ENCODE results near the gene DAB2IP. TPM values are rescaled to one million over a fixed set of nuclear protein-coding genes. Genes with fewer than 3 reads are reported as not detected.
A peak's percentile ranks its signal among the peaks of the same experiment; 100 is the strongest.

Gene DAB2IP
- total and polyA plus RNA-seq, 2 experiments from 2014 or later = 8.9 to 42.8 TPM

GRCh38 chr9:121603028-121603427, 48.4 kb upstream of the DAB2IP start:
- Histone ChIP-seq H2AFZ (no peak overlapping the region), H3K4me2 (peak overlapping the region; percentile 62), H3K9me2 (ENCODE audit: insufficient read depth) (no peaks in the 10 kb centered on the region), H3K4me1 (ENCODE audit: insufficient read depth) (peaks cover 19% of the 10 kb centered on the region), H3K4me3 (no peak overlapping the region), H4K20me1 (replicated peaks; ENCODE audit: insufficient read depth) (peaks cover 17% of the 10 kb centered on the region), H3F3A (replicated peaks; ENCODE audit: low read depth) (peaks cover 6% of the 10 kb centered on the region; the same call in 1 of the 2 replicates), H3K27ac (ENCODE audit: low read depth) (no peak overlapping the region), H3K36me3 (ENCODE audit: insufficient read depth) (no peaks in the 10 kb centered on the region), H3K27me3 (ENCODE audit: insufficient read depth) (peaks cover 22% of the 10 kb centered on the region), H3K79me2 (replicated peaks; ENCODE audit: insufficient read depth) (peaks cover 39% of the 10 kb centered on the region)
- no peak overlapping the region for H3K4me3 Mint-ChIP-seq
- TF ChIP-seq ZNF331 (CRISPR knock-in tag; IDR thresholded peaks at IDR 0.05; ENCODE audit: low read depth) (no peak), POLR2AphosphoS5 (IDR thresholded peaks at IDR 0.05; ENCODE audit: low read depth) (no peak), STAT1 (IDR thresholded peaks at IDR 0.05; ENCODE audit: unreplicated experiment) (no peak), EZH2phosphoT487 (IDR thresholded peaks at IDR 0.05; ENCODE audit: unreplicated experiment) (no peak), JUNB (IDR thresholded peaks at IDR 0.05; ENCODE audit: unreplicated experiment) (no peak), EZH2 (IDR thresholded peaks at IDR 0.05; ENCODE audit: low read depth, unreplicated experiment) (no peak), REST (IDR thresholded peaks at IDR 0.05; ENCODE audit: unreplicated experiment) (no peak), CTCF (conservative IDR thresholded peaks at IDR 0.05; ENCODE audit: low read depth in 2 of 2) (no peak), ETS1 (IDR thresholded peaks at IDR 0.05) (no peak), NANOG (IDR thresholded peaks at IDR 0.05; ENCODE audit: borderline replicate concordance) (no peak), ZNF114 (CRISPR knock-in tag; IDR thresholded peaks at IDR 0.05) (no peak), CREB1 (CRISPR knock-in tag; IDR thresholded peaks at IDR 0.05; ENCODE audit: low read depth) (no peak), ZNF462 (CRISPR knock-in tag; IDR thresholded peaks at IDR 0.05) (no peak)
- no peaks in the 10 kb centered on the region for H3K9me3 Mint-ChIP-seq
- no peak overlapping the region for H3K27ac Mint-ChIP-seq
- ATAC-seq (no peak), DNase-seq (ENCODE audit: low spot score) (no peak)
- no peaks in the 10 kb centered on the region; the same call in 2 of the 3 replicates for H3K36me3 Mint-ChIP-seq (ENCODE audit: low read depth)
- H3K4me1 Mint-ChIP-seq = peaks cover 27% of the 10 kb centered on the region
- peaks cover 25% of the 10 kb centered on the region for H3K27me3 Mint-ChIP-seq (ENCODE audit: insufficient read depth, low read depth, poor library complexity)

Measured in GM23338 (cell line).